Activated CD4-positive, CD25-positive, alpha-beta regulatory T cell (primary cell): ENCODE results near the gene PCP2.

Experiments
- DNase-seq, 4 experiments: peaks; one replicate each; lab custom pipeline; 2025; lab: John Stamatoyannopoulos, UW

The PCP2 gene

GRCh38 chr19:7596211-7596937, 37.1 kb downstream of the PCP2 start:
- no peak for DNase-seq

GRCh38 chr19:7595466-7596133, 37.9 kb downstream of the PCP2 start, which contains the start of gene CAMSAP3:
Gene CAMSAP3 (plus strand): TSS chr19:7595863. CDS start chr19:7596003, 140 bp downstream.
- peak in 1 of 4 experiments; percentile 14 for DNase-seq

- DNase-seq = no peak
Observed at GRCh38 chr19:7590256-7590655, 43.3 kb downstream of the PCP2 start.

- DNase-seq = no peak
Observed at GRCh38 chr19:7589822-7590221, 43.7 kb downstream of the PCP2 start.

- no peak for DNase-seq
Observed at GRCh38 chr19:7582446-7582845, 51.1 kb downstream of the PCP2 start.
